Measurements from ENCODE around the gene EN2. TPM values are rescaled to one million over a fixed set of nuclear protein-coding genes. Genes with fewer than 3 reads are reported as not detected.

The EN2 gene
- total RNA-seq, 8 experiments from 2014 or later = 0.10 to 1.3 (median 0.49) TPM; not detected in 1

- WGBS, 10 experiments = 10 to 51% (median 25%) methylated on average over 1 to 6 of the region's 6 CpGs; no CpG with 5 or more reads in 1 of the 10 experiments
- Histone ChIP-seq H3K4me1 (replicated peaks in 1 of 2) (peaks cover 3 to 17% of the 10 kb centered on the region in 2 donors), H3K4me3 (no peak overlapping the region), H3K27ac (no peak overlapping the region)
- in situ Hi-C loops (cut with MboI; ENCODE audit: low pct_unique_long_range_greater_than_20kb in 2 of 9, low sequenced_read_pairs in 9 of 9, unreplicated experiment in 9 of 9) = no loop called here
- no peak for ATAC-seq (replicated peaks in 6 of 8)
Measured at GRCh38 chr7:155464183-155464582, 6.3 kb downstream of the EN2 start.

GRCh38 chr7:155464948-155465739 is 7.2 kb downstream of the EN2 start:
- no peak overlapping the region for H3K27ac ChIP-seq
- 5 to 80% (median 15%) methylated on average over 2 to 25 of the region's 33 CpGs for WGBS, 10 experiments
- H3K4me3 ChIP-seq = no peak overlapping the region
- in situ Hi-C loops (cut with MboI; ENCODE audit: low pct_unique_long_range_greater_than_20kb in 2 of 9, low sequenced_read_pairs in 9 of 9, unreplicated experiment in 9 of 9) = no loop called here
- no peak for ATAC-seq (replicated peaks in 6 of 8)
- H3K4me1 ChIP-seq (replicated peaks in 1 of 2) = peaks cover 3 to 16% of the 10 kb centered on the region in 2 donors

GRCh38 chr7:155465761-155466141 is 7.8 kb downstream of the EN2 start:
- H3K4me1 ChIP-seq (replicated peaks in 1 of 2) = peaks cover 3 to 16% of the 10 kb centered on the region in 2 donors

GRCh38 chr7:155466142-155466813 is 8.3 kb downstream of the EN2 start:
- in situ Hi-C loops (cut with MboI; ENCODE audit: low pct_unique_long_range_greater_than_20kb in 2 of 9, low sequenced_read_pairs in 9 of 9, unreplicated experiment in 9 of 9) = no loop called here
- H3K4me3 ChIP-seq = peak overlapping the region in 1 of 5 donors; percentile 9
- H3K27ac ChIP-seq = no peak overlapping the region
- 2 to 19% (median 9%) methylated on average over 4 to 13 of the region's 42 CpGs; no CpG with 5 or more reads in 3 of the 10 experiments for WGBS, 10 experiments
- ATAC-seq (replicated peaks in 6 of 8) = peak in 6 of 8 experiments; percentile 11 to 38 (median 22)
- peaks cover 3 to 16% of the 10 kb centered on the region in 2 donors for H3K4me1 ChIP-seq (replicated peaks in 1 of 2)

More at GRCh38 chr7:155465761-155466141, 7.8 kb downstream of the EN2 start:
- Histone ChIP-seq H3K27ac (no peak overlapping the region), H3K4me3 (no peak overlapping the region)
- WGBS, 10 experiments = 11 to 61% (median 24%) methylated on average over 1 to 9 of the region's 9 CpGs; no CpG with 5 or more reads in 1 of the 10 experiments
- no peak for ATAC-seq (replicated peaks in 6 of 8)
- in situ Hi-C loops (cut with MboI; ENCODE audit: low pct_unique_long_range_greater_than_20kb in 2 of 9, low sequenced_read_pairs in 9 of 9, unreplicated experiment in 9 of 9) = no loop called here

DNA sequence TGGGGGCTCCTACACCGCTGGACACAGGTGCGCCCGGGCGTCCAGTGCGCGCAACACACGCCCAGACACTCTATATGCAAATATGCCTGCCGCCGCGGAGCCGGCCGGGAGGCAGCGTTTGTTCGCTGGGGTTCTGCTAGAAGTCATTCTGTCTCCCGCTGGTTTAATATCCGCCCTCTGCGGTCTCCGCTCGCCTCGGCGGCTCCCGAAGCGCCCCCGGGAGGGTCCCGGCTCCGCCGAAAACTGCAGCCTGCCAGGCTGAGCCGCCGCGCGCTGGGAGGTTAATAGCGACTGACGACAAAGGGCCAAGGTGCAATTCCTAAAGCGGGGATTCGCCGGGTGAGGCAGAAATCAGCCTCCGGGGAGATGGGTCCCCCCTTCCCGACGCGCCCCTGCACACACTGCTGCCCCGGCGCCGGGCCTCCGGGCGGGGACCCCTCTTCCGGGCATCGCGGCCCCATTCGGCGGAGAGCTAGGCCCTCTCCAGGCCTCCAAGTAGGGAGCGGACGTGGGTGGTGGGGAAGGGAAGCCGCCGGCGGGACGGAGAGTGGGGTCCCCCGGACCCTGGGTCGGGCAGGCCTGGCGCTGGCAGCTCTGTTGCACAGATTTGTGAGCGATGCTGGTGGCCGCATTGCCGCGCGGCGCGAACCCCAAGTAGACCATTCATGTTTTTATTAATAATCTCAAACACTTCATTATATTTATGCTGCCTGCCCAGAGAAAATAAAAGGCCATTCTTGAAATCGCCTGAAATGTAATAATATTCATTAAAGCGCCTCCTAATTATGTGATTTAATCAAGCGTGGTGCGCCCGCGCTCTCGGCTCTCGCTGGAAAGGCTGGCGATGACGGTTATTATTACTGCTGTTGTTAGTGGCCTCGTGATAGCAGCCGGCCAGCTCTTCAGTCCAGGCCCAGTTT is 9.1 kb downstream of the EN2 start:
- WGBS, 10 experiments = 0 to 25% (median 2%) methylated on average over 2 to 23 of the region's 78 CpGs; no CpG with 5 or more reads in 4 of the 10 experiments
- peak in 7 of 8 experiments; percentile 16 to 71 (median 57) for ATAC-seq (replicated peaks in 6 of 8)
- in situ Hi-C loops (cut with MboI; ENCODE audit: low pct_unique_long_range_greater_than_20kb in 2 of 9, low sequenced_read_pairs in 9 of 9, unreplicated experiment in 9 of 9) = no loop called here
- Histone ChIP-seq H3K4me1 (replicated peaks in 1 of 2) (peaks cover 3 to 16% of the 10 kb centered on the region in 2 donors), H3K27ac (no peak overlapping the region), H3K4me3 (peak overlapping the region in 1 of 5 donors; percentile 9)

- no peak overlapping the region for H3K27ac ChIP-seq
- in situ Hi-C loops (cut with MboI; ENCODE audit: low pct_unique_long_range_greater_than_20kb in 2 of 9, low sequenced_read_pairs in 9 of 9, unreplicated experiment in 9 of 9) = no loop called here
- peak overlapping the region in 3 of 5 donors; percentile 11 to 14 (median 11) for H3K4me3 ChIP-seq
- 0 to 2% (median 0%) methylated on average over 1 to 14 of the region's 70 CpGs; no CpG with 5 or more reads in 5 of the 10 experiments for WGBS, 10 experiments
- peak in 6 of 8 experiments; percentile 10 to 43 (median 22) for ATAC-seq (replicated peaks in 6 of 8)
- peaks cover 3 to 21% of the 10 kb centered on the region in 2 donors for H3K4me1 ChIP-seq (replicated peaks in 1 of 2)
Measured at GRCh38 chr7:155467846-155468784, 10.2 kb downstream of the EN2 start.

DNA sequence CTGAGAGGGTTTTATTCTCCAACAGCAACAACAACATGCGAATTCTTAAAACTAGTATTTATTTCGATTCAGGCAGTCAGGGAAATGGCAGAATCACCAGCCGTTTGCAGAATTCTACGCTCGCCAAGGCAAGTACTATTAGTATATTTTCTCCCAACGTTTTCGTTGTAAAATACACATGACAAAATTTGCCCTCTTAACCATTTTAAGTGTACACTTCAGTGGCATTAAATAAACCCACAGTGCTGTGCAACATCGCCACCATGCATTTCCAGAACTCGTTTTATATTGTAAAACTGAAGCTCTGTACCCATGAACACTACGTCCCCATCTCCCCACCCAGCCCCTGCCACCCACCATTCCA is 10.8 kb downstream of the EN2 start:
- Histone ChIP-seq H3K27ac (no peak overlapping the region), H3K4me1 (replicated peaks in 1 of 2) (peaks cover 3 to 22% of the 10 kb centered on the region in 2 donors), H3K4me3 (no peak overlapping the region)
- 0 to 30% (median 7%) methylated on average over 2 to 9 of the region's 10 CpGs; no CpG with 5 or more reads in 3 of the 10 experiments for WGBS, 10 experiments
- in situ Hi-C loops (cut with MboI; ENCODE audit: low pct_unique_long_range_greater_than_20kb in 2 of 9, low sequenced_read_pairs in 9 of 9, unreplicated experiment in 9 of 9) = no loop called here
- ATAC-seq (replicated peaks in 6 of 8) = no peak

- in situ Hi-C loops (cut with MboI; ENCODE audit: low pct_unique_long_range_greater_than_20kb in 2 of 9, low sequenced_read_pairs in 9 of 9, unreplicated experiment in 9 of 9) = no loop called here
- 0 to 28% (median 14%) methylated on average over 1 to 9 of the region's 12 CpGs; no CpG with 5 or more reads in 1 of the 10 experiments for WGBS, 10 experiments
Measured at GRCh38 chr7:155469311-155470185, 11.6 kb downstream of the EN2 start.

DNA sequence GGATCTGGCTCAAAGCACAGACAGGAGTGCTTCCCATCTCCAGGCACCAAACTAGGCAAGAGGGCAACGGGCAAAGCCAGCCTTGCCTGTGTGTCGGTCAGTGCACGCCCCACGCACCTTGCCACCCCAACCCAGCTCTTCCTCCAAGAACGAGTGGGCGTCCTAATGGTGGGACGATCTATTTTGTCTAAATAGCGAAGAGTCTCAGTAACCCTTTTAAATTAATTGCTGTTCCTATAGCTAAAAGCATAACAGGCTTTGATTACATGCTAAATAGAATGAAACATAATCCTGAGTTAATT is 12.2 kb downstream of the EN2 start:
- 0 to 60% (median 23%) methylated on average over 1 to 7 of the region's 8 CpGs; no CpG with 5 or more reads in 1 of the 10 experiments for WGBS, 10 experiments
- H3K4me1 ChIP-seq (replicated peaks in 1 of 2) = peaks cover 3 to 22% of the 10 kb centered on the region in 2 donors
- H3K4me3 ChIP-seq = no peak overlapping the region
- ATAC-seq (replicated peaks in 6 of 8) = no peak
- in situ Hi-C loops (cut with MboI; ENCODE audit: low pct_unique_long_range_greater_than_20kb in 2 of 9, low sequenced_read_pairs in 9 of 9, unreplicated experiment in 9 of 9) = no loop called here
- no peak overlapping the region for H3K27ac ChIP-seq

More at GRCh38 chr7:155469311-155470185, 11.6 kb downstream of the EN2 start:
- peaks cover 3 to 22% of the 10 kb centered on the region in 2 donors for H3K4me1 ChIP-seq (replicated peaks in 1 of 2)
- H3K27ac ChIP-seq = no peak overlapping the region
- ATAC-seq (replicated peaks in 6 of 8) = no peak
- H3K4me3 ChIP-seq = no peak overlapping the region

DNA sequence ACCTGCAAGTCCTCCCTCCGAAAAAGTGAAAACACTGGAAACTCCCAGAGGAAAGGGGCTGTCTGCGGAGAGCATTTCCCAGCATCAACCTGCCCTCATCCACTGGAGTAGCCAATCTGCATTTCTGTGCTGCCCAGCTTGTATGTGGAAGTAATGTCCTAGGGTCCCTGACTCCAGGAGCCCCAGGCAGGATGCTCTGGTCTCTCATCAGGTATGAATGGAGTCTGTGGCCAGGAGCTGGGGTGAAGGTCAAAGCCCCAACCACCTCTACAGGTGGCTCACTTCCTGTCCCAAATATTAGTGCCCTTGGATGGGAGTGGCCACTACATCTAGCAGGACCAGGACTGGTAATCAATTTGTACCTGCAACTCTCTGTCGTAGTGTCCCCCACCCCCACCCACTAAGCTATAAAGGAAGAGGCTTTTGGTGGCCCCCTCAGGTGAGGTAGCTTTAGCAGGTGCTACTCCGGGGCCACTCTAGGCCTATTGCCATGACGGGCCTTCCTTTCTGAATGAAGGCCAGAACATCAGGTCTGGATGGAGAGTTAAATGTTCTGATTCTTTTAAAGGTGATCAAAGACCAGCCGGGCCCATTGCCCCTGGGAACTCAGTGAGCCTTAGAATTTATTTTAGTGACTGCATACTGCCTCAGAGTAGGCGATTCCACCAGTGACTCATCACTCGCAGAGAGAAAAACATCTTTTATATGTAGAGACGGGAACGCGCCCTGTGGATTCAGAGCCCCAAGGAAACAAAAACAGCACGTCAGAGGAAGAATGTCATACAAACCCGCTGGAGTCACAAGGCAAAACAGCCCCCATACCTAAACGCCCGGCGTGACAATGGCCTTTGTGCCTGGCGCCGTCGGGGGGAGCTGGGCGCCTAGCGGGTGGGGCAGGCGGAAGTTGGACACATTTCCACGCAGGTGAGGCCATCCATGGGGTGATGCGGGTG is 13.0 kb downstream of the EN2 start:
- Histone ChIP-seq H3K4me3 (peak overlapping the region in 1 of 5 donors; percentile 9), H3K27ac (no peak overlapping the region), H3K4me1 (replicated peaks in 1 of 2) (peaks cover 3 to 22% of the 10 kb centered on the region in 2 donors)
- in situ Hi-C loops (cut with MboI; ENCODE audit: low pct_unique_long_range_greater_than_20kb in 2 of 9, low sequenced_read_pairs in 9 of 9, unreplicated experiment in 9 of 9) = no loop called here
- peak in 7 of 8 experiments; percentile 50 to 73 (median 61) for ATAC-seq (replicated peaks in 6 of 8)
- 5 to 11% (median 8%) methylated on average over 2 to 14 of the region's 24 CpGs; no CpG with 5 or more reads in 2 of the 10 experiments for WGBS, 10 experiments

Data from motor neuron (in vitro differentiated cells).